Measurements from ENCODE around the gene GLIS1.

- TF ChIP-seq CTCF (IDR thresholded peaks at IDR 0.05) (peak in 1 of 12 donors; percentile 10), POLR2A (IDR thresholded peaks at IDR 0.05) (no peak)
These were observed 265.5 kb downstream of the GLIS1 start for GRCh38 chr1:53473463-53473862.

All from heart left ventricle (tissue), 13 donors.